Ovary (tissue), 3 donors: ENCODE data around the gene FEM1B.

Source experiments
- CTCF ChIP-seq, 3 donors: fragments of 450-650 bp in 2 of 3; fragments of 200-600 bp in 1 of 3; IDR thresholded peaks; one replicate each; pipeline versions ENCODE4 v1.5.1 to v1.8.0; 2016 to 2022; ENCODE audit warnings: antibody characterized with exemption in 3 of 3, mild to moderate bottlenecking in 1 of 3
- EP300 ChIP-seq: sonication (generic); formaldehyde crosslinking; IDR thresholded peaks from one replicate; pipeline ENCODE4 v1.6.1; 2017; ENCODE audit warnings: antibody characterized with exemption
- POLR2A ChIP-seq: fragments of 450-650 bp; IDR thresholded peaks from one replicate; pipeline ENCODE4 v1.6.1; 2017; ENCODE audit warnings: antibody characterized with exemption, mild to moderate bottlenecking, moderate library complexity
- donor health status: DM: no; HTN: no; CAD: no.

- no peak for TF ChIP-seq CTCF (IDR thresholded peaks at IDR 0.05)
- TF ChIP-seq POLR2A, result no peak
- TF ChIP-seq EP300, result no peak
Measured at GRCh38 chr15:68335655-68336054, 58.1 kb downstream of the FEM1B start.
